ENCODE data around the gene ITGAD.

GRCh38 chr16:31429796-31430195, 36.7 kb downstream of the ITGAD start:
- no peak for TF ChIP-seq CTCF (IDR thresholded peaks at IDR 0.05; ENCODE audit: low read length)
- TF ChIP-seq EZH2 (IDR thresholded peaks at IDR 0.05; ENCODE audit: borderline replicate concordance, low read length) = no peak

Measured in OCI-LY1 (cell line).